NT2/D1 (cell line): ENCODE measurements around the gene KAZN.

Experiments
- SUZ12 ChIP-seq: IDR thresholded peaks from 2 replicates; pipeline ENCODE4 v1.6.1; 2011; ENCODE audit not compliant: insufficient read length, insufficient read depth; ENCODE audit errors: extremely low read depth
- YY1 ChIP-seq: IDR thresholded peaks from 2 replicates; pipeline ENCODE4 v1.6.1; 2011; ENCODE audit not compliant: insufficient read length, insufficient read depth
- ZNF274 ChIP-seq: IDR thresholded peaks from 2 replicates; pipeline ENCODE4 v1.6.1; 2011; ENCODE audit warnings: mild to moderate bottlenecking, low read depth, low read length

GRCh38 chr1:15056515-15057285 lies 458.2 kb downstream of the KAZN start:
- TF ChIP-seq ZNF274 = no peak
- TF ChIP-seq YY1 = no peak
- TF ChIP-seq SUZ12 = no peak
